MM.1S (cell line): Measurements from ENCODE around the gene MTARC2.

Experiments
- DNase-seq: peaks from one replicate; pipeline ENCODE4 v3.0.0-alpha.2; 2015
- H2AFZ ChIP-seq: fragments of 300-600 bp; sonication (generic); 2 replicates; pipeline ENCODE4 v1.6.0; 2016; ENCODE audit warnings: antibody characterized with exemption, low read length
- H3F3A ChIP-seq: fragments of 300-600 bp; sonication (generic); 2 replicates; pipeline ENCODE4 v1.6.1; 2016; ENCODE audit warnings: mild to moderate bottlenecking, antibody characterized with exemption, low read length, moderate library complexity, mixed read lengths; ENCODE audit not compliant: insufficient read depth
- H3K27ac ChIP-seq: fragments of 300-600 bp; sonication (generic); 2 replicates; pipeline ENCODE4 v1.5.1; 2016; ENCODE audit warnings: mild to moderate bottlenecking, low read length
- H3K27me3 ChIP-seq: fragments of 300-600 bp; sonication (generic); replicated peaks from 2 replicates; pipeline ENCODE4 v1.6.0; 2016; ENCODE audit warnings: low read length; ENCODE audit not compliant: insufficient read depth
- H3K36me3 ChIP-seq: fragments of 300-600 bp; sonication (generic); replicated peaks from 2 replicates; pipeline ENCODE4 v1.6.1; 2016; ENCODE audit warnings: mild to moderate bottlenecking, low read length, mixed read lengths; ENCODE audit not compliant: insufficient read depth
- H3K4me1 ChIP-seq: fragments of 300-600 bp; sonication (generic); 2 replicates; pipeline ENCODE4 v1.6.1; 2016; ENCODE audit warnings: low read length, mixed read lengths
- H3K4me2 ChIP-seq: fragments of 300-600 bp; sonication (generic); 2 replicates; pipeline ENCODE4 v1.6.0; 2016; ENCODE audit warnings: low read depth, low read length
- H3K4me3 ChIP-seq: fragments of 300-600 bp; sonication (generic); 2 replicates; pipeline ENCODE4 v1.5.1; 2016; ENCODE audit warnings: low read length, mixed read lengths
- H3K79me2 ChIP-seq: fragments of 300-600 bp; sonication (generic); 2 replicates; pipeline ENCODE4 v1.6.1; 2016; ENCODE audit warnings: mixed run types, low read length, mixed read lengths
- H3K9ac ChIP-seq: fragments of 300-600 bp; sonication (generic); 2 replicates; pipeline ENCODE4 v1.6.1; 2016; ENCODE audit warnings: low read length, mixed read lengths
- H3K9me2 ChIP-seq: fragments of 300-600 bp; sonication (generic); replicated peaks from 2 replicates; pipeline ENCODE4 v1.6.1; 2016; ENCODE audit warnings: mild to moderate bottlenecking, low read length, mixed read lengths; ENCODE audit not compliant: insufficient read depth
- H3K9me3 ChIP-seq: fragments of 300-600 bp; sonication (generic); replicated peaks from 2 replicates; pipeline ENCODE4 v1.6.1; 2016; ENCODE audit warnings: mild to moderate bottlenecking, low read length, mixed read lengths; ENCODE audit not compliant: insufficient read depth
- H4K20me1 ChIP-seq: fragments of 300-600 bp; sonication (generic); 2 replicates; pipeline ENCODE4 v1.6.1; 2016; ENCODE audit warnings: mild to moderate bottlenecking, low read length, moderate library complexity, mixed read lengths; ENCODE audit not compliant: insufficient read depth
- EZH2 ChIP-seq: fragments of 300-600 bp; sonication (generic); optimal IDR thresholded peaks from 2 replicates; pipeline ENCODE3; 2017; ENCODE audit warnings: low read depth, mild to moderate bottlenecking, antibody characterized with exemption, low read length, mixed read lengths
- EZH2phosphoT487 ChIP-seq: fragments of 300-600 bp; sonication (generic); IDR thresholded peaks from 2 replicates; pipeline ENCODE4 v1.6.1; 2018; ENCODE audit warnings: antibody characterized with exemption, low read length
- TF ChIP-seq, protein P1 (sequence below): fragments of 300-600 bp; sonication (generic); IDR thresholded peaks from 2 replicates; pipeline ENCODE4 v1.5.1; 2016; ENCODE audit warnings: antibody characterized with exemption, low read length, mixed read lengths

MTARC2 gene

GRCh38 chr1:220812308-220812707 is 64.2 kb downstream of the MTARC2 start:
- Histone ChIP-seq H3F3A (no peaks in the 10 kb centered on the region), H3K4me2 (no peak overlapping the region), H3K9ac (no peak overlapping the region), H3K79me2 (no peaks in the 10 kb centered on the region), H4K20me1 (no peaks in the 10 kb centered on the region), H3K27ac (no peak overlapping the region), H3K36me3 (no peaks in the 10 kb centered on the region), H2AFZ (no peak overlapping the region), H3K27me3 (no peaks in the 10 kb centered on the region), H3K4me1 (no peaks in the 10 kb centered on the region), H3K4me3 (no peak overlapping the region), H3K9me2 (no peaks in the 10 kb centered on the region), H3K9me3 (no peaks in the 10 kb centered on the region)
- DNase-seq: no peak
- TF ChIP-seq, protein P1, sequence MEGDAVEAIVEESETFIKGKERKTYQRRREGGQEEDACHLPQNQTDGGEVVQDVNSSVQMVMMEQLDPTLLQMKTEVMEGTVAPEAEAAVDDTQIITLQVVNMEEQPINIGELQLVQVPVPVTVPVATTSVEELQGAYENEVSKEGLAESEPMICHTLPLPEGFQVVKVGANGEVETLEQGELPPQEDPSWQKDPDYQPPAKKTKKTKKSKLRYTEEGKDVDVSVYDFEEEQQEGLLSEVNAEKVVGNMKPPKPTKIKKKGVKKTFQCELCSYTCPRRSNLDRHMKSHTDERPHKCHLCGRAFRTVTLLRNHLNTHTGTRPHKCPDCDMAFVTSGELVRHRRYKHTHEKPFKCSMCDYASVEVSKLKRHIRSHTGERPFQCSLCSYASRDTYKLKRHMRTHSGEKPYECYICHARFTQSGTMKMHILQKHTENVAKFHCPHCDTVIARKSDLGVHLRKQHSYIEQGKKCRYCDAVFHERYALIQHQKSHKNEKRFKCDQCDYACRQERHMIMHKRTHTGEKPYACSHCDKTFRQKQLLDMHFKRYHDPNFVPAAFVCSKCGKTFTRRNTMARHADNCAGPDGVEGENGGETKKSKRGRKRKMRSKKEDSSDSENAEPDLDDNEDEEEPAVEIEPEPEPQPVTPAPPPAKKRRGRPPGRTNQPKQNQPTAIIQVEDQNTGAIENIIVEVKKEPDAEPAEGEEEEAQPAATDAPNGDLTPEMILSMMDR: no peak
- TF ChIP-seq EZH2phosphoT487 (no peak), EZH2 (no peak)

DNA sequence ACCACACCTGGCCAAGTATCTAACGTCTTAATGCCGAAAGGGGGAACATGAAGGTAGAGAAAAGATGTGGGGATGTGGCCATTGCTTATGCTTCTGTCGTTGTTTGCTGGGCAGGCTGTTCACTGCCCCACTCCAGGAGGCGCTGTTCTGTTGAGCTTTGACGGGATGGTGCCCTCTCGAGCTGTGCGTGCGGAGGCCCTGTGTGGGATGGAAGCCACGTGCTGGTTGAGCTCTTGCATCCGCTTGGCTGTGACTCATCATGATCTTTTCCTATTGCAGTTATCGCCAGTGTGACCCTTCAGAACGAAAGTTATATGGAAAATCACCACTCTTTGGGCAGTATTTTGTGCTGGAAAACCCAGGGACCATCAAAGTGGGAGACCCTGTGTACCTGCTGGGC is 64.9 kb downstream of the MTARC2 start:
- Histone ChIP-seq H3K4me2 (no peak overlapping the region), H3K4me3 (no peak overlapping the region), H4K20me1 (no peaks in the 10 kb centered on the region), H3K79me2 (no peaks in the 10 kb centered on the region), H3F3A (no peaks in the 10 kb centered on the region), H2AFZ (no peak overlapping the region), H3K9me3 (no peaks in the 10 kb centered on the region), H3K27ac (no peak overlapping the region), H3K9me2 (no peaks in the 10 kb centered on the region), H3K4me1 (no peaks in the 10 kb centered on the region), H3K9ac (no peak overlapping the region), H3K36me3 (no peaks in the 10 kb centered on the region), H3K27me3 (no peaks in the 10 kb centered on the region)
- TF ChIP-seq, protein P1: no peak
- TF ChIP-seq EZH2phosphoT487 (no peak), EZH2 (no peak)
- DNase-seq: no peak

- H3K79me2 ChIP-seq: no peaks in the 10 kb centered on the region
- TF ChIP-seq EZH2phosphoT487: no peak
- TF ChIP-seq, protein P1: no peak
- TF ChIP-seq EZH2: no peak
Measured at GRCh38 chr1:220815409-220815808, 67.3 kb downstream of the MTARC2 start.

More at GRCh38 chr1:220815409-220815808, 67.3 kb downstream of the MTARC2 start:
- no peak for DNase-seq
- Histone ChIP-seq H2AFZ (no peak overlapping the region), H3K27ac (no peak overlapping the region), H3K4me3 (no peak overlapping the region), H3K9ac (no peak overlapping the region), H3K27me3 (no peaks in the 10 kb centered on the region), H3K4me2 (no peak overlapping the region), H4K20me1 (no peaks in the 10 kb centered on the region), H3K9me2 (no peaks in the 10 kb centered on the region), H3K4me1 (no peaks in the 10 kb centered on the region), H3F3A (no peaks in the 10 kb centered on the region), H3K9me3 (no peaks in the 10 kb centered on the region), H3K36me3 (no peaks in the 10 kb centered on the region)
